Right forelimb (tissue), 1 donor: ENCODE results near the gene CD37.
"Not testable (repeated sequence)": the region's sequence is repeated elsewhere in the genome, so short reads cannot be mapped to it uniquely, and the experiment has no call there.

Experiments used
- DNase-seq: peaks from one replicate; pipeline ENCODE4 v3.0.0-alpha.2; 2018

CD37 gene

DNA sequence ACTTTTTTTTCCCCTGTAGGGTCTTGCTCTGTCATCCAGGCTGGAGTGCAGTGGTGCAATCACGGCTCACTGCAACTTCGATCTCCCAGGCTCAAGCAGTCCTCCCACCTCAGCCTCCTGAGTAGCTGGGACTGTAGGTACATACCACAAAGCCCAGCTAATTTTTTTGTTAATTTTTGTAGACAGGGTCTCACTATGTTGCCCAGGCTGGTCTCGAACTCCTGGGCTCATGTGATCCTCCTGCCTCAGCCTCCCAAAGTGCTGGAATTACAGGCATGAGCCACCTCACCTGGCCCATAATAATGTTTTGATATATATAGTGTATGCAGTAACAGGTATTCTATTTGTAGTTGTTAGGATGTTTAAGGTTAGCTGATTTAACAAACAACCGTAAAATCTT is 4.0 kb upstream of the CD37 start:
- DNase-seq = not testable (repeated sequence)

DNA sequence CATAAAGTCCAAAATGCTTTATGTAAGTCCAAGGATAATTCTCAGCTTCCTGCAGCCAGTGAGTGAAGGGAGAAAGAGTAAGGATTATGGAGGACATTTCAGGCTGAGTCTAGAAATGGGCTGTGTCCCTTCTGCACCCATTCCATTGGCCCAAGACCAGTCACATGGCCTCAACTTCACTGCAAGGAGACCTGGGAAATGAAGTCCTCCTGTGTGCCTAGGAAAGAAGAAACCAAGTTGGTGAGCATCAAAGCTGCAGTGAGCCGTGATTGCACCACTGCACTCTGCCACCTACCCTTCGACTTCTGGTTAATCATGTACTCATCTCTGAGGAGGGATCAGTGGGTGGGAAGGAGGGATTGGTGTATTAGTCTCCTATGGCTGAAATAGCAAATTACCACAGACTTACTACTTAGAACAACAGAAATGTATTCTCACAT is 3.6 kb upstream of the CD37 start:
- no peak for DNase-seq

DNA sequence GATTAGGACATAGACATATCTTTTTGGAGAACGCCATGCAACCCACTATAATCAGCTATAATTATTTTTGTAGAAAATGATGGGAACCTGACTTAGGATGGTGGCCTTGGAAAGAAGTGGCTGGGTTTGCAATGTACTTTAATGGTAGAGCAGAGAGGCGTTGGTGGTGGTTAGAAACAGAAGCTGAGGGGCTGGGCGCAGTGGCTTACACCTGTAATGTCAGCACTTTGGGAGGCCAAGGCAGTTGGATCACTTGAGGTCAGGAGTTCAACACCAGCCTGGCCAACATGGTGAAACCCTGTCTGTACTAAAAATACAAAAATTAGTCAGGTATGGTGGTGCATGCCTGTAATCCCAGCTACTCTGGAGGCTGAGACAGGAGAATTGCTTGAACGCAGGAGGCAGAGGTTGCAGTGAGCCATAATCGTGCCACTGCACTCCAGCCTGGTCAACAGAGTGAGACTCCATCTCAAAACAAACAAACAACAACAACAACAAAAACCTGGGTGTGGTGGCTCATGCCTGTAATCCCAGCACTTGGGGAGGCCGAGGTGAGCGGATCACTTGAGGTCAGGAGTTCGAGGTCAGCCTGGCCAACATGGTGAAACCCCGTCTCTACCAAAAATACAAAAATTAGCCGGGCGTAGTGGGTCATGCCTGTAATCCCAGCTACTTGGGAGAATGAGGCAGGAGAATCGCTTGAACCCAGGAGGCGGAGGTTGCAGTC is 2.4 kb upstream of the CD37 start:
- DNase-seq = not testable (repeated sequence)

DNA sequence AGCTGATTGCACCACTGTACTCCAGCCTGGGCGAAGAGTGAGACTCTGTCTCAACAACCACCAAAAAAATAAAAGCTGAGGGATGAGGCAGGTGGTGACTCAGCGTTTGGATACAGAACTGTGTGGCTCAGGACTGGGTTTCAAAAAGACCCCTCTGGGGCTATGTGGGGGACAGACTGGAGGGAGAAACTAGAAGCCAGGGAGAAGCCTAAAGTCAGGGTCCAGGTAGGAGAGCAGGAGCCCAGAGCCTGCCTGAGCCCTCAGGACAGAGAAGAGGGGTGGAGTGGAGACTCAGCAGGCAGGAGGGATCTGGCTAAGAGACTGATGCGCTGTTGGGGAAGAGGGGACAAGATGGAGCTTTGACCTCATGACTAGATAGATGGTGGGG is 1.8 kb upstream of the CD37 start:
- DNase-seq = no peak

DNA sequence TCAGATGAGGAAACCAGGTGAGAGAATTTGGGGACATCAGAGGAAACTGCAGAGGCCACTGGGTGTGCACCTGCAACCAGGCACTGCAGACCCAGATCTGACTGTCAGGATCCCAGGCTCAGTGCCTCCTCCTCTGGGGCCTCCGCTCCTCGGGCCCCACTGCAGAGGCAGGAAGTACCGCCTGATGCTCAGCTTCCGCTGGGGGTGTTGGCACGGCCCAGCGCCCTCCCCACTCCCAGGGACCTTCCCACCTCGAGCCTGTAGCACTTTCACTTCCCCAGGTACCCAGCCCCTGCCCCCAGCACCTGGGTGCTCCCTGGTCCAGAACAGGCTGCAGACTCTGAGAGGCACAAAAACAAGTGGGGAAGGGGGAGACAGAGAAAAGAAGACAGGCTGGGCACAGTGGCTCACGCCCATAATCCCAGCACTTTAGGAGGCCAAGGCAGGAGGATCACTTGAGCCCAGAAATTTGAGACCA is 1.4 kb upstream of the CD37 start:
- DNase-seq = no peak

DNA sequence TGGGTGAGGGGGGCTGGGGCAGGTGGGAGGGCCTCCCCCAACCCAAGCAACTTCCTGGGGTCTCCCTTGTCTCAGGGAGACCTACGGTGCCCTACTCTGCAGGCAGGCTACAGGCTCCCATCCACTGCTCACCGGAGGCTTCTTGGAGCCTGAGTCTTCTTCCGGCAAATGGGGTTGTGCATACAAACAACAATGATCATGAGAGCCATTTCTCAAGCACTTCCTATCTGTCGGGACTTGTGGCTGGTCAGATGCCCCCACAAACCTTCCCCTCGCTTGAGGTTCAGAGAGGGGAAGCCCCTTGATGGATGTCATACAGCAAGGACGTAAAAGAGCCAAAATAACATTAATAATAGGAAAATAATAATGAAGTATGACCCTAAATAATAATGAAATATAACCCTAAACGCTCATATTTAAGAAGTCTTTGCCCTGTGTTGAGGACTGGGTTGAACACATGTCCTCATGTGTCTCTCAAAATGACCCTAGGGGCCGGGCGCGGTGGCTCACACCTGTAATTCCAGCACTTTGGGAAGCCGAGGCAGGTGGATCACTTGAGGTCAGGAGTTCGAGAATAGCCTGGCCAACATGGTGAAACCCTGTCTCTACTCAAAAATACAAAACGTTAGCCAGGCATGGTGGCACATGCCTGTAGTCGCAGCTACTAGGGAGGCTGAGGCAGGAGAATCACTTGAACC is 727 bp downstream of the CD37 start:
- no peak for DNase-seq

DNA sequence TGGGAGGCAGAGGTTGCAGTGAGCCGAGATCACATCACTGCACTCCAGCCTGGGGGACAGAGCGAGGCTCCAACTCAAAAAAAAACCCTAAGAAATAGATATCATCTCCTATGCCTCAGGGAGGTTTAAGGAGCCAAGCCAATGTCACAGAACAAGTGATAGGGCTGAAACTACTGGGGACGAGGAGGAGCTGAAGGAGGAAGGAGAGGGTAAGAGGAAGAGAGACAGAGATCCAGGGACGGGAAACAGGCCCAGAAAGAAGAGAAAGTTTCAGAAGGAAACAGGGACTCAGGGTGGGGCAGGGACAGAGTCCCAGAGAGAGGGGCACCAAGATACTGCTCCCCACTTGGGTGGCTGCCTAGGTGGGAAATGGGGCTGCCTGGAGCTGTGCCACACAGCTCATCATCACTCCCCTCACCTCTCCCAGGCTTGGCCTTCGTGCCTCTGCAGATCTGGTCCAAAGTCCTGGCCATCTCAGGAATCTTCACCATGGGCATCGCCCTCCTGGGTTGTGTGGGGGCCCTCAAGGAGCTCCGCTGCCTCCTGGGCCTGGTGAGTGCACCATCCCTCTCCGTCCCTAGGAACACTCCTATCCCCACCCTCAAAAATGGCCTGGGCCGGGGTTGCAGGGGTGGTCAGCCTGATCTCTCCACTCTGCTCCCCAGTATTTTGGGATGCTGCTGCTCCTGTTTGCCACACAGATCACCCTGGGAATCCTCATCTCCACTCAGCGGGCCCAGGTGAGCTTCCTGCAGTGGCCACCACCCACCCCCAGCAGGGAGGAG is 1.5 kb downstream of the CD37 start:
- no peak for DNase-seq

DNA sequence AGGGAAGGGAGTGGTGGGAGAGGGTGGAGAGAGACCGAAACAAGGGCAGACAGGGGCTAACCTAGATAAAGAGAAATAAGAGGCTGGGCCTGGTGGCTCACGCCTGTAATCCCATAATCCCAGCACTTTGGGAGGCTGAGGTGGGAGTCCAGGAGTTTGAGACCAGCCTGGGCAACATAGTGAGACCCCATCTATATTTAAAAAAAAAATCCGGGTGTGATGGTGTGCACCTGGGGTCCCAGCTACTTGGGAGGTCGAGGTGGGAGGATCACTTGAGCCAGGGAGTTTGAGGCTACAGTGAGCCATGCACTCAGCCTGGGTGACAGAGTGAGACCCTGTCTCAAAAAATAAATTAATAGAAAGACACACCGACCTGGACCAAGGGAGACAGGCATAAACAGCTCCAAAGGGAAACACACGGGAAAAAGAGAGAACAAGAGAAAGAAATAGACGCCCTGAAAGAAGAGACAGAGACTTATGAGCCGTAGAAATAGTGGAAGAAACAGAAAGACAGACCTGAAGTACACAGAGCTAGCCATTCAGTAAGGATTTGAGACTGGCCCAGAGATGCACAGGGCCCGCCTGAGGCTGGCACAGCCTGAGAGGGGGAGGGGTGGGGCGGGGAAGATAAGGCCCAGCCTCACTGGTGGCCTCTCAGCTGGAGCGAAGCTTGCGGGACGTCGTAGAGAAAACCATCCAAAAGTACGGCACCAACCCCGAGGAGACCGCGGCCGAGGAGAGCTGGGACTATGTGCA is 2.2 kb downstream of the CD37 start:
- DNase-seq = peak; percentile 32

DNA sequence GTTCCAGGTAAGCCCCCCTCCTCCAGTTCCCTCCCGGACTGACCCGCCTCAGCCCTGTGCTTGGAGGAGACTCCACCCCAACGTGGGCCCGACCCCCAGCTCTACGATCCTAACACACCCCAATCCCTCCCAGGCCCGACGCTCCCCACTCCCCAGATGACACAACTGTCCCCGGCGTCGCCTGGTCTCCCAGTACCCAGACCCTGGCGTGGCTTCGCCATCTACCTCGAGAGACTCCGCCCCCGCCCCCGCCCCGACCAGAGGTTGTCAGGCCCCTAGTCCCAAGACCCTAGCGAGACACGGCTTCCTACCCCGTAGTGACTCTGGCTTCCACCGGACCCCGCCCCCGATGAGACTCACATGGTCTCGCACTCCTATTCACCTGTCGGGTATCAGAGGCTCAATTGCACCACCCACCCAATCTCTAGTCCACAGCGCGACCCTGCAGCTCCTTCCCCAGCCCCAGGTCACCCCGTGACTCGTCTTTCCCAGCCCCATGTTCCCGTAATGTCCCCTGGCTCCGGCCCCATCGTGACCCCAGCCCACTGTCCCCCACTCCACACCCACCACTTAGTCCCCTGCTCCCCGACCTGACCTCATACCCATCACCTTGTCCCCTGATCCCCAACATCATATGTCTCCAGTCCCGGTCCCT is 2.9 kb downstream of the CD37 start:
- DNase-seq = peak; percentile 54

DNA sequence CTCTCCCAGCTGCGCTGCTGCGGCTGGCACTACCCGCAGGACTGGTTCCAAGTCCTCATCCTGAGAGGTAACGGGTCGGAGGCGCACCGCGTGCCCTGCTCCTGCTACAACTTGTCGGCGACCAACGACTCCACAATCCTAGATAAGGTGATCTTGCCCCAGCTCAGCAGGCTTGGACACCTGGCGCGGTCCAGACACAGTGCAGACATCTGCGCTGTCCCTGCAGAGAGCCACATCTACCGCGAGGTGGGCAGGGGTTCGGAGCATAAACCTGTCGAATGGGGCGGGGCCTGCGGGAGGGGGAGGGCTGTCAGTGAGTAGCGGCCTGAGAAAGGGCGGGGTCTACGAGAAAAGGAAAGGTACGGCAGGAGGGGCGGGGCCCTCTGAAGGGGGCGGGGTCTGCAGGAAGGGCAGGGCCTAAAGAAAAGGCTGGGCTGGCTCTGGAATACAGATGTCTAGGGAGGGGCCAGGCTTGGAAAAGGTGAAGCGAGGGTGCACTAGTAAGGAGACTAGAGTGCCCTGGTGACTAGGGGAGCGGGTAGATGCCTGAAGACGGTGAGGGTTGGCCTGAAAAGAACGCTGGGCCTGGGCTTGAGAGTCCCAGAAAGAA is 3.6 kb downstream of the CD37 start:
- peak; percentile 67 for DNase-seq

DNA sequence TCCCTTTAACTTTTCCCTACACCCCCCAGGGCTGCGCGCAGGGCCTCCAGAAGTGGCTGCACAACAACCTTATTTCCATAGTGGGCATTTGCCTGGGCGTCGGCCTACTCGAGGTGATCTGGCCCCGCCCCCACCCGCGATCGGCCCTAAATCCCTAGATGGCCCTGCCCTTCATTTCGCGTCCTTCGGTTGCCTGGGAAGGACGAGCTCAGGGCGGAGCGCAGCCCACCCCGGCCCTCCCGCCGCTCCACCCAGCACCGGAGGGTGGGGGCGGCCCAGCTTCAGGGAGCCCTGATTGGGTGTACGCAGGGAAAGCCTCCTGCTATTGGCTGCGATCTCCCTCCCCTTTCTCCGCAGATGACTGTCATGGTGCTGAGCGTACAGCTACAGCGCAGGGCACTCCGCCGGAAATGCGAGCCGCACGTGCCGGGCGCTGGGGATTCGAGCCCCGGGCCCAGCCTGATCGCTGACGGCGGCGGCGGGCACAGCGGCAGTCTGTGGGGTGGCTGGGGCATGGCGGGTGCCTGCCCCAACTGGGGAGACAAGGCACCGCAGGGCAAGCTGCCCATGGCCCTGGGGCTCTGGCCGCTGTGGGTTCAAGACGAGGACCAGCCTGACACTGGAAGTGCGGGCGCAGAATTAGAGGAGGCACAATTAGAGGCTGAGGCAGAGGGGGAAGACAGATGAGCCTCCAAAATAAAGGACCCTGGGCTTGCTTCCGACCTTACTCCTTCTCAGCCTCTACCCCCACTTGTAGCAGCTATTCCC is 4.3 kb downstream of the CD37 start:
- peak; percentile 90 for DNase-seq

DNA sequence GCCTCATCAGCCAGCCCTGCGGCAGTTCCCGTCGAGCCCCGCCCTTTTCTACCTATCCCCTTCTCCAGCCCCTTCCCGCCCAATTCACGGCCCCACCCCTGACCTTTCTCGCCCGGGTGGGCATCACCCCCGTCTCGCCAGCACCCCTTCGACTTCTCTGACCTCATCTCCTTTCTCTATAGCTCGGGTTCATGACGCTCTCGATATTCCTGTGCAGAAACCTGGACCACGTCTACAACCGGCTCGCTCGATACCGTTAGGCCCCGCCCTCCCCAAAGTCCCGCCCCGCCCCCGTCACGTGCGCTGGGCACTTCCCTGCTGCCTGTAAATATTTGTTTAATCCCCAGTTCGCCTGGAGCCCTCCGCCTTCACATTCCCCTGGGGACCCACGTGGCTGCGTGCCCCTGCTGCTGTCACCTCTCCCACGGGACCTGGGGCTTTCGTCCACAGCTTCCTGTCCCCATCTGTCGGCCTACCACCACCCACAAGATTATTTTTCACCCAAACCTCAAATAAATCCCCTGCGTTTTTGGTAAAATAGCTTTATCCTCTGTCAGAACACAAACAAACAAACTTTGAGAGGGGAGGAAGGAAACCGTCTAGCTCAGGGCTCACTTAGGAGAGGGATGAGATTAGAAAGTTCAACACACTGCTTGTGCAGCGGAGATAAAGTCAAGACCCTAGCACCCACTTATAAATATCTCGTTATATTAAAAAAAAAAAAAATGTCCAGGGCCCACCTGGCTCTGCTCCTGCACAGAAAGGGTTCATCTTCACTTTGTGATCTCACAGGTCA is 5.1 kb downstream of the CD37 start:
- peak; percentile 60 for DNase-seq

DNA sequence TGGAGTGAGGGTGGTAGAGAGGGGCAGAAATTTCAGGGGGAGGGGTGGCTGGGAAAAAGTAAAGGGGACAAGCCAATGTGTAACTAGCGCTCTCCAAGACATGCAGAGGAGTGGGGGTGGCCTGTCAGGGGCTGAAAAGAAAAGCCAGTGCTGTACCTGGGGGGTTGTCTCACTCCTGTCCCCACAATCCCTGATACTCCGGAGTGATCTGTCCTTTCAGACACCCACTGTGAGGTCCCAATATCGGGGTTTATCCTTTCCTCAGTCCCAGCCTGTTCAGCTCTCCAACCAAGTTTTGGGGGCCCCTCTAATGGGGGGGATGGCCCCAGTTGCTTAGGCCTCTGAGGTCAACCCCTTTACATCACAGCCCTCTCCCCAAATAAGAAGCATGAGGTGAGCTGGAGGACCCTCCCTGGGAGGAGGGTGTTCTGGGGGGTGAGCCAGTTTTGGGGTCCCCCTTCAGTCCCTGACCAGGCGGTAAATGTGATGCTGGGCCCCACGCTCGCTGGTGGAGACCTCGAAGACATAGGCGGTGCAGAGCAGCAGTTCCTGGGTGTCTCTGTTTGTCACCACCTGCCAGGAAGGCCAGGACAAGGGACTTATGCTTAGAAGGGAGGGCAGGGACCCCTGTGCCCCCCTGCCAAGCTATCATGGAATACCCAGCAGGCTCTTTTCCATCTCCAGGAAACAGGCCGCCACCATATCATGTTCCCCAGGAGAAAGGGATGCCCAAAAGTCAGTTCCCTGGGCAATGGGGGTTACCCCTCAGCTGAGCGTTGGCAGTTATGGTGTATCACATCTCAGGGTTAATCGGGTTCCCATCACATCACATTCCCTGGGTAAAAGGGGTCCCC is 5.9 kb downstream of the CD37 start:
- peak; percentile 36 for DNase-seq

DNA sequence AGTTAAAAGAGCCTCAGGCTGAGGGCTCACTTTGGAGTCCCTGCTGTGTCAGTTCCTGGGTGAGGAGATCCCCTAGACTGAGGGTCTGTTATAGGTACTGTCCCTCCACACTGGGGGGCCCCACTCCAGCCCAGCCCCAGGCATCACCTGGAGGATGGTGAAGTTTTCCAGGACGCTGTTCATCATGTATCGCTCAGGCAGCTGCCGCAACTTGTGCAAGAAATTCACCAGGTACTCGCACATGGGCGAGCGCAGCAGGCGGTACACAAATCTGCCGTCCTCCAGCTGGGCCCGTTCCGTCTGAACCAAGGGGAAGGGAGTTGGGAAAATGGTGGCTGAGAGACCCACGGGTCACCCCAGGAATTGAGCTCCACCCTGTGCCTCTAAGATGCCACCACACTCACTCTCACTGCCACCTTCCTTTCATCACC is 7.1 kb downstream of the CD37 start:
- DNase-seq = peak; percentile 39

DNA sequence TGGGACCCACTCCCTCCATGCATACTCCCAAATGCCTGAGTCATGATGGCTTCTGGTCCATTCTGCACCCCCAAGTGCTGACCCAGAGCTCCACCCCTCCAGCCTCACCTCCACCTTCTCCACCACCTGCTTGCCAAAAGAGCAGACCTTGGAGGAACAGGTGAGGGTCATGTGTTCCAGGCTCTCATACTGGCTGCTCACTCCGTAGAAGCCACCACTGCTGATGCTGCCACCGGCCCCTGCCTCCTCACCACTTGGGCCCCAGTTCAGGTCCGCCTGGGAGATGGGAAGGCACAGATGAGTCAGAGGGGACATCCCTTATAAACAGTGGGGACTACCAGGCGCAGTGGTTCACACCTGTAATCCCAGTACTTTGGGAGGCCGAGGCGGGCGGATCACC is 7.9 kb downstream of the CD37 start:
- DNase-seq = peak; percentile 12

DNA sequence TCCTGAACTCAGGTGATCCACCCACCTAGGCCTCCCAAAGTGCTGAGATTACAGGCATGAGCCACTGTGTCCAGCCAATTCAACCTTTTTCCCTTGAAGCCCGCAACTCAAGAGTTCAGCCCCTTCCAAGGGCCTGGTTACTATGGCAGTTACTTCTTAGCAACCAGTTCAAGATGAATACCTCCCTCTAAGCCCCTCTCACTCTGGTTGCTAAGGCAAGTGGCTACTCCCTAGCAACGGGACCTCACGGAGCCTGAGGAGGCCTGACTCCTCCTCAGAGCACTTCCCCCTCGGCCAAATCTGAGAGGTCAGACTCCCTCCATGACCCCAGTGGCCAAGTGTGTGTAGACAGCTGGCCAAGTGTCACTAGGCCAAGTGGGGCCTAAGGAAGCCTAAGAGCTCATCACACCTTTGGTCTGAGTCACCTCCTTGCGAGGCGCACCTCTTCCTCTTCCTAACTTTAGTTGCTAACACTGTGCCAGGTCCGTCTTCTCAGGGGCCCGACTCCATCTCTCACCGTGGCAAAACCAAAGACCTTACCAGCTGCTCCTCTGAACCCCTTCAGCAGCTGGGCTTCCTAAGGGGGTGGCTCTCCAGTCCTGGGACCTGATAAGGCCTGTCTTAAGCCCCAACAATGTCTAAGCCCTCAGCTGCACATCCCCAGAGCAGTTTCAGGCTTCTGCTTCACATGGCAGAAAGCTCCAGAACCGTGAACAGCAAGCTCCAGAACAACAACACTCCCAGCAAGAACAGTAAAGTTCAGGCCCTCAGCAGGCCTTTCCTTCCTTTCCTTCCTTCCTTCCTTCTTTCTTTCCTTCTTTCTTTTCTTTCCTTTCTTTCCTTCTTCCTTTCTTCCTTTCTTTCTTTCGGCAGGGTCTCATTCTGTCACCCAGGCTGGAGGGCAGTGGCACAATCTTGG is 9.6 kb downstream of the CD37 start:
- no peak for DNase-seq

DNA sequence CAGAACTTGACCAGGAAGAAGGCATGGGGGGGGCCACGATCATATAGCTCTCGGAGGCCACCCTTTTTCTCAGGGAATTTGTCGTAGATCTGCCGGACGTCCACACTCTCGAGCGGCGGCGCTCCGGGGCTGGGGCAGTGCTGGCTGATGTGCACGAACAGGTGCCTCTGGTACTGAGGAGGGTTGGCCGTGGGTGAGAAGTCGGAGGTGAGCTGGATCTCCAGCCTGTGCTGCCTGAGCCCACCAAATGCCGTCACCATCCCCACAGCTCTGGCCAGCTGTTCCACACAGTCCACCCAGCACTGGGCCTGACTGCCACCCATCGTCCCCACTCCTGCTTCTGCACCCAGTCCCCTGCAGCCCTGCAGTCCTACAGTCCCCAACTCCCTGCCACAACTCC is 12.0 kb downstream of the CD37 start:
- no peak for DNase-seq

DNA sequence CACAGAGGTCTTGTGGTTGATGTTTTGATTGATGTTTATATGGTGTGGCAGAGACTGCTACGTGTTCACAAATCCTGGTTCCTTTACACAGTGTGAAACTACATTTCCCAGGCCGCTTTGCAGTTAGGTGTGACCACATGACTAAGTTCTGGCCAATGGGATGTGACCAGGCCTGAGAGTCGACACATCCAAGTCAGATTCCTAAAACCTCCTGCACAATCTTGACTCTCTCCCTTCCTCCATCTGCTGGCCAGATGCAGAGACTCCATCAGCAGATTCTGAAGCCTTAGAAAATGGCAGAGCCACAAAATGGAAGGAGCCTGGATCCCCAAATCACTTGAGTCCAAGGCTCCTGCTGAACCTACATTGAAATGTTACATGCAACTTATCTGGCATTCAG is 12.6 kb downstream of the CD37 start:
- DNase-seq = no peak
